Activated naive CD4-positive, alpha-beta T cell treated with anti-CD3 and anti-CD28 coated beads for 36 hours (primary cell): ENCODE measurements around the gene SH2B3. TPM values are rescaled to one million over a fixed set of nuclear protein-coding genes. Genes with fewer than 3 reads are reported as not detected.

Experiments used
- CTCF ChIA-PET: fragments of 350-600 bp; sonication (Branson Sonifier 250); formaldehyde crosslinking; loops from one replicate; lab custom pipeline; 2021; ENCODE audit warnings: antibody characterized with exemption; lab: Charles Lee
- DNase-seq: peaks from one replicate; pipeline ENCODE4 v3.0.0-alpha.2; 2020
- H3K27ac Mint-ChIP-seq: one replicate; pipeline ENCODE4 v1.8.0; 2021; ENCODE audit warnings: mild to moderate bottlenecking, mixed read lengths
- H3K27me3 Mint-ChIP-seq: one replicate; pipeline ENCODE4 v1.8.0; 2021; ENCODE audit warnings: low read depth, mixed read lengths
- H3K36me3 Mint-ChIP-seq: one replicate; pipeline ENCODE4 v1.8.0; 2021; ENCODE audit warnings: low read depth, mixed read lengths
- H3K4me1 Mint-ChIP-seq: one replicate; pipeline ENCODE4 v1.8.0; 2021; ENCODE audit warnings: low read depth, mixed read lengths
- H3K4me3 Mint-ChIP-seq: one replicate; pipeline ENCODE4 v1.8.0; 2021; ENCODE audit warnings: mild to moderate bottlenecking, moderate library complexity, mixed read lengths
- H3K9me3 Mint-ChIP-seq: one replicate; pipeline ENCODE4 v1.8.0; 2021; ENCODE audit warnings: mixed read lengths
- intact Hi-C: fragments of 100-400 bp; cut with micrococcal nuclease; formaldehyde crosslinking; loops from one replicate; pipeline ENCODE4 v1.15.1; 2023
- total RNA-seq, 2 experiments: library from RNA; stranded (reverse); gene quantifications; one replicate each; pipeline ENCODE4 v1.2.3, GENCODE V29; 2021

The SH2B3 gene
- total RNA-seq, 2 experiments from 2014 or later = 21.1 to 21.3 TPM

GRCh38 chr12:111424793-111425251, 19.1 kb downstream of the SH2B3 start:
- H3K27ac Mint-ChIP-seq = no peak overlapping the region
- H3K9me3 Mint-ChIP-seq = no peaks in the 10 kb centered on the region
- H3K4me1 Mint-ChIP-seq = peaks cover 63% of the 10 kb centered on the region
- CTCF ChIA-PET = interaction anchor here (1.2 to 9.3 kb wide), 6 partner anchors 13 to 27 kb away, joined by 4 to 52 read pairs (median 5); no protein-coding TSS in a partner anchor
- no peaks in the 10 kb centered on the region for H3K27me3 Mint-ChIP-seq
- H3K4me3 Mint-ChIP-seq = no peak overlapping the region
- intact Hi-C loops = no loop called here
- peak; percentile 47 for DNase-seq
- peaks cover 17% of the 10 kb centered on the region for H3K36me3 Mint-ChIP-seq

- Mint-ChIP-seq H3K27me3 (no peaks in the 10 kb centered on the region), H3K36me3 (peaks cover 13% of the 10 kb centered on the region), H3K27ac (peak overlapping the region; percentile 84), H3K4me3 (no peak overlapping the region), H3K4me1 (peaks cover 72% of the 10 kb centered on the region), H3K9me3 (no peaks in the 10 kb centered on the region)
- CTCF ChIA-PET = interaction anchor here (0.6 to 9.3 kb wide), 8 partner anchors 9 to 28 kb away, joined by 3 to 52 read pairs (median 4); no protein-coding TSS in a partner anchor
- DNase-seq = peak; percentile 6
- intact Hi-C loops = loop anchor here (1.0 kb wide), 2 partner anchors 20 to 26 kb away; no protein-coding TSS in a partner anchor
Observed at GRCh38 chr12:111425655-111426054, 19.9 kb downstream of the SH2B3 start.

GRCh38 chr12:111426344-111427185, 20.8 kb downstream of the SH2B3 start:
- Mint-ChIP-seq H3K27ac (peak overlapping the region; percentile 84), H3K4me1 (peaks cover 78% of the 10 kb centered on the region), H3K27me3 (no peaks in the 10 kb centered on the region), H3K4me3 (peak overlapping the region; percentile 22), H3K9me3 (no peaks in the 10 kb centered on the region), H3K36me3 (peaks cover 13% of the 10 kb centered on the region)
- CTCF ChIA-PET = interaction anchor here (0.6 to 9.3 kb wide), 10 partner anchors 8 to 28 kb away, joined by 3 to 52 read pairs (median 4); no protein-coding TSS in a partner anchor
- intact Hi-C loops = loop anchor here (1.0 kb wide), 2 partner anchors 19 to 25 kb away; no protein-coding TSS in a partner anchor
- peak; percentile 63 for DNase-seq

GRCh38 chr12:111427417-111428074, 21.8 kb downstream of the SH2B3 start:
- peaks cover 82% of the 10 kb centered on the region for H3K4me1 Mint-ChIP-seq

GRCh38 chr12:111428081-111428727, 22.5 kb downstream of the SH2B3 start:
- Mint-ChIP-seq H3K9me3 (no peaks in the 10 kb centered on the region), H3K27me3 (no peaks in the 10 kb centered on the region), H3K27ac (peak overlapping the region; percentile 84), H3K4me3 (peak overlapping the region; percentile 84), H3K36me3 (peaks cover 15% of the 10 kb centered on the region), H3K4me1 (peaks cover 85% of the 10 kb centered on the region)
- intact Hi-C loops = no loop called here
- CTCF ChIA-PET = interaction anchor here (0.6 to 9.3 kb wide), 9 partner anchors 12 to 30 kb away, joined by 3 to 52 read pairs (median 6); no protein-coding TSS in a partner anchor
- DNase-seq = peak; percentile 9

More at GRCh38 chr12:111427417-111428074, 21.8 kb downstream of the SH2B3 start:
- CTCF ChIA-PET = interaction anchor here (0.6 to 9.3 kb wide), 8 partner anchors 12 to 29 kb away, joined by 3 to 52 read pairs (median 6); no protein-coding TSS in a partner anchor
- Mint-ChIP-seq H3K9me3 (no peaks in the 10 kb centered on the region), H3K4me3 (no peak overlapping the region), H3K36me3 (peaks cover 17% of the 10 kb centered on the region), H3K27me3 (no peaks in the 10 kb centered on the region), H3K27ac (no peak overlapping the region)
- DNase-seq = peak; percentile 5
- intact Hi-C loops = no loop called here

GRCh38 chr12:111428728-111429175, 23.0 kb downstream of the SH2B3 start:
- peak overlapping the region; percentile 84 for H3K27ac Mint-ChIP-seq
- peaks cover 15% of the 10 kb centered on the region for H3K36me3 Mint-ChIP-seq
- CTCF ChIA-PET = interaction anchor here (0.6 to 9.3 kb wide), 5 partner anchors 22 to 31 kb away, joined by 3 to 52 read pairs (median 20); partner anchors contain the start of gene SH2B3
- DNase-seq = peak; percentile 54
- intact Hi-C loops = no loop called here
- no peaks in the 10 kb centered on the region for H3K9me3 Mint-ChIP-seq
- no peaks in the 10 kb centered on the region for H3K27me3 Mint-ChIP-seq
- peaks cover 91% of the 10 kb centered on the region for H3K4me1 Mint-ChIP-seq
- peak overlapping the region; percentile 84 for H3K4me3 Mint-ChIP-seq

GRCh38 chr12:111429828-111430432, 24.2 kb downstream of the SH2B3 start:
- CTCF ChIA-PET = interaction anchor here (0.6 to 9.3 kb wide), 10 partner anchors 12 to 384 kb away, joined by 3 to 52 read pairs (median 4); no protein-coding TSS in a partner anchor
- DNase-seq = peak; percentile 62
- Mint-ChIP-seq H3K27ac (peak overlapping the region; percentile 99), H3K27me3 (no peaks in the 10 kb centered on the region), H3K36me3 (peaks cover 15% of the 10 kb centered on the region), H3K4me1 (peaks cover 93% of the 10 kb centered on the region), H3K4me3 (peak overlapping the region; percentile 84), H3K9me3 (no peaks in the 10 kb centered on the region)
- intact Hi-C loops = loop anchor here (1.0 to 5.0 kb wide), 5 partner anchors 15 to 853 kb away; partner anchors contain the start of gene TRAFD1

- DNase-seq = peak; percentile 87
- Mint-ChIP-seq H3K9me3 (no peaks in the 10 kb centered on the region), H3K27ac (peak overlapping the region; percentile 99), H3K36me3 (peaks cover 13% of the 10 kb centered on the region), H3K4me1 (peaks cover 93% of the 10 kb centered on the region), H3K27me3 (no peaks in the 10 kb centered on the region), H3K4me3 (peak overlapping the region; percentile 84)
- intact Hi-C loops = loop anchor here (1.0 to 5.0 kb wide), 5 partner anchors 15 to 853 kb away; partner anchors contain the start of gene TRAFD1
- CTCF ChIA-PET = interaction anchor here (0.6 to 9.3 kb wide), 10 partner anchors 12 to 384 kb away, joined by 3 to 52 read pairs (median 4); no protein-coding TSS in a partner anchor
Observed at GRCh38 chr12:111430433-111431353, 25.0 kb downstream of the SH2B3 start.

GRCh38 chr12:111431772-111432171, 26.0 kb downstream of the SH2B3 start:
- intact Hi-C loops = loop anchor here (5.0 kb wide), 3 partner anchors 654 to 854 kb away; partner anchors contain the start of gene TRAFD1
- CTCF ChIA-PET = interaction anchor here (0.7 to 9.3 kb wide), 5 partner anchors 10 to 34 kb away, joined by 3 to 52 read pairs (median 17); no protein-coding TSS in a partner anchor

GRCh38 chr12:111434049-111434448, 28.3 kb downstream of the SH2B3 start:
- CTCF ChIA-PET = interaction anchor here (1.0 to 4.5 kb wide), 5 partner anchors 10 to 37 kb away, joined by 3 to 32 read pairs (median 22); no protein-coding TSS in a partner anchor
- Mint-ChIP-seq H3K4me3 (peak overlapping the region; percentile 56), H3K4me1 (peaks cover 95% of the 10 kb centered on the region), H3K27me3 (no peaks in the 10 kb centered on the region), H3K27ac (peak overlapping the region; percentile 92), H3K36me3 (peaks cover 15% of the 10 kb centered on the region), H3K9me3 (no peaks in the 10 kb centered on the region)
- intact Hi-C loops = loop anchor here (1.0 to 5.0 kb wide), 4 partner anchors 9 to 857 kb away; partner anchors contain the start of gene TRAFD1
- no peak for DNase-seq

More at GRCh38 chr12:111431772-111432171, 26.0 kb downstream of the SH2B3 start:
- Mint-ChIP-seq H3K27me3 (no peaks in the 10 kb centered on the region), H3K36me3 (peaks cover 13% of the 10 kb centered on the region), H3K27ac (peak overlapping the region; percentile 74), H3K9me3 (no peaks in the 10 kb centered on the region), H3K4me3 (no peak overlapping the region), H3K4me1 (peaks cover 93% of the 10 kb centered on the region)
- DNase-seq = no peak
